ENCODE measurements around the gene GNPNAT1.

DNA sequence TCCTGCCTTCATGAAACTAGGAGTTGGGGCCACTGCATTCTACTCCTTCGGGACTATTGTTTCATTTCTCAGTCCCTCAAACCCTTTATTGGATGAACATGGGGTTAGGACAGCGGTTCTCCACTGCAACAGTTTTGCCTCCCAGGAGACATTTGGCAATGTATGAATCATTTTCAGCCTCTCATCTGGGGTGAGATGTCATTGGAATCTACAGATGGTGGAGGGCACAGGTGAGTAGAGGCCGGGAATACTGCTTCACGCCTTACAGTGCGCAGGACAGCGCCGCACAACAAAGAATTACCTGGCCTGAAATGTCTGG lies 649 bp upstream of the GNPNAT1 start:
- TF ChIP-seq RAD21 (IDR thresholded peaks at IDR 0.05; ENCODE audit: low read depth) (no peak), EGR1 (IDR thresholded peaks at IDR 0.05) (no peak), CREB1 (IDR thresholded peaks at IDR 0.05; ENCODE audit: low read depth) (no peak), ZBTB7A (IDR thresholded peaks at IDR 0.05; ENCODE audit: low read depth) (no peak)
- TF ChIP-seq, protein P1, sequence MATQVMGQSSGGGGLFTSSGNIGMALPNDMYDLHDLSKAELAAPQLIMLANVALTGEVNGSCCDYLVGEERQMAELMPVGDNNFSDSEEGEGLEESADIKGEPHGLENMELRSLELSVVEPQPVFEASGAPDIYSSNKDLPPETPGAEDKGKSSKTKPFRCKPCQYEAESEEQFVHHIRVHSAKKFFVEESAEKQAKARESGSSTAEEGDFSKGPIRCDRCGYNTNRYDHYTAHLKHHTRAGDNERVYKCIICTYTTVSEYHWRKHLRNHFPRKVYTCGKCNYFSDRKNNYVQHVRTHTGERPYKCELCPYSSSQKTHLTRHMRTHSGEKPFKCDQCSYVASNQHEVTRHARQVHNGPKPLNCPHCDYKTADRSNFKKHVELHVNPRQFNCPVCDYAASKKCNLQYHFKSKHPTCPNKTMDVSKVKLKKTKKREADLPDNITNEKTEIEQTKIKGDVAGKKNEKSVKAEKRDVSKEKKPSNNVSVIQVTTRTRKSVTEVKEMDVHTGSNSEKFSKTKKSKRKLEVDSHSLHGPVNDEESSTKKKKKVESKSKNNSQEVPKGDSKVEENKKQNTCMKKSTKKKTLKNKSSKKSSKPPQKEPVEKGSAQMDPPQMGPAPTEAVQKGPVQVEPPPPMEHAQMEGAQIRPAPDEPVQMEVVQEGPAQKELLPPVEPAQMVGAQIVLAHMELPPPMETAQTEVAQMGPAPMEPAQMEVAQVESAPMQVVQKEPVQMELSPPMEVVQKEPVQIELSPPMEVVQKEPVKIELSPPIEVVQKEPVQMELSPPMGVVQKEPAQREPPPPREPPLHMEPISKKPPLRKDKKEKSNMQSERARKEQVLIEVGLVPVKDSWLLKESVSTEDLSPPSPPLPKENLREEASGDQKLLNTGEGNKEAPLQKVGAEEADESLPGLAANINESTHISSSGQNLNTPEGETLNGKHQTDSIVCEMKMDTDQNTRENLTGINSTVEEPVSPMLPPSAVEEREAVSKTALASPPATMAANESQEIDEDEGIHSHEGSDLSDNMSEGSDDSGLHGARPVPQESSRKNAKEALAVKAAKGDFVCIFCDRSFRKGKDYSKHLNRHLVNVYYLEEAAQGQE (IDR thresholded peaks at IDR 0.05; ENCODE audit: low read depth), result no peak
